ENCODE measurements around the gene ZNF439.
"Not testable (repeated sequence)": the region's sequence is repeated elsewhere in the genome, so short reads cannot be mapped to it uniquely, and the experiment has no call there.

ZNF439 gene

GRCh38 chr19:11848200-11848593 lies 329 bp upstream of the ZNF439 start:
- Histone ChIP-seq H3K4me3 (ENCODE audit: insufficient read length, low read depth) (peak overlapping the region; percentile 8), H3K9me3 (ENCODE audit: insufficient read depth, low read length) (no peaks in the 10 kb centered on the region), H3K4me1 (ENCODE audit: insufficient read depth, insufficient read length) (peaks cover 9% of the 10 kb centered on the region), H3K9ac (ENCODE audit: insufficient read length, low read depth) (no peak overlapping the region), H3K36me3 (ENCODE audit: insufficient read depth, insufficient read length, low read length) (peaks cover 2% of the 10 kb centered on the region), H3K27me3 (ENCODE audit: insufficient read depth, insufficient read length) (no peaks in the 10 kb centered on the region)
- TF ChIP-seq YY1 (IDR thresholded peaks at IDR 0.05; ENCODE audit: insufficient read depth, insufficient read length): no peak
- TF ChIP-seq ZNF274 (IDR thresholded peaks at IDR 0.05; ENCODE audit: low read depth, low read length): no peak
- no peak for TF ChIP-seq SUZ12 (IDR thresholded peaks at IDR 0.05; ENCODE audit: extremely low read depth, insufficient read depth, insufficient read length)
- no peak for DNase-seq (ENCODE audit: low read depth, low spot score)

DNA sequence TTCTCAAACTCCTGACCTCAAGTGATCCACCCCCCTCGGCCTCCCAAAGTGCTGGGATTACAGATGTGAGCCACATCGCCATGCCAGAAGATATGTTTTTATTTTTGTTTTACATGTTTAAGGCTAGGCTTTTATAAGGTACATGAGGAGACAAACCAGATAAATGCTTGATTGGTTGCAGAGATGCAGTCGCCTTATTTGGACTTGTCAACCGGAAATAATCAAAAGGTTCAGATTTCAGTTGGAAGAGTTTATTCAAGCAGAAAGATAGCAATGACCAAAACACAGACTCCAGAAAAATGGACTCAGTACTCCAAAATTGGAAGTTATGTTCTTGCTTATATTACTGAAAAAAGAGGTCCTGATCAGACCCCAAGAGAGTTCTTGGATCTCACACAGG lies 1.8 kb downstream of the ZNF439 start:
- not testable (repeated sequence) for DNase-seq (ENCODE audit: low read depth, low spot score); H3K27me3 ChIP-seq (ENCODE audit: insufficient read depth, insufficient read length); H3K4me1 ChIP-seq (ENCODE audit: insufficient read depth, insufficient read length); H3K36me3 ChIP-seq (ENCODE audit: insufficient read depth, insufficient read length, low read length); H3K9ac ChIP-seq (ENCODE audit: insufficient read length, low read depth); H3K9me3 ChIP-seq (ENCODE audit: insufficient read depth, low read length); H3K4me3 ChIP-seq (ENCODE audit: insufficient read length, low read depth)

DNA sequence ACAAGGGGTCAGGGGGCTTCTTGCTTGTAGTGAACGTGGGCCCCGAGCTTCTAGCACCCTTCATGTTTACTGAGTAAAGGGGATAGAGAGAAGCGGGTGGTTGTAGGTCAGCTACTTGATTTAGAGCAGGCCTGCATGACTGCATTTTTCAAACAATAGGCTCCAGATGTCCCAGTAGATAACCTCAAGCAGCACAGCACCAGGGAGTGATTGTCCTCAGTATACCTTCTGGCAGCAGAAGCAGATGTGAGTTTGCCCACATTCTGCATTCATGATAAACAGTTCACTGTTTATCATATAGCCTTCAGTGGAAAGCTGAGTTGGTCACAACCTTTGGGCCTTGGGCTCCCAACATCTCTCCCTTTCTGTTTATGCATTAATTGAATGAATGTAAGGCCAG lies 4.8 kb downstream of the ZNF439 start:
- TF ChIP-seq ZNF274 (IDR thresholded peaks at IDR 0.05; ENCODE audit: low read depth, low read length) (no peak), YY1 (IDR thresholded peaks at IDR 0.05; ENCODE audit: insufficient read depth, insufficient read length) (no peak), SUZ12 (IDR thresholded peaks at IDR 0.05; ENCODE audit: extremely low read depth, insufficient read depth, insufficient read length) (no peak)
- no peak for DNase-seq (ENCODE audit: low read depth, low spot score)
- Histone ChIP-seq H3K27me3 (ENCODE audit: insufficient read depth, insufficient read length) (no peaks in the 10 kb centered on the region), H3K4me1 (ENCODE audit: insufficient read depth, insufficient read length) (no peaks in the 10 kb centered on the region), H3K9ac (ENCODE audit: insufficient read length, low read depth) (no peak overlapping the region), H3K36me3 (ENCODE audit: insufficient read depth, insufficient read length, low read length) (peaks cover 13% of the 10 kb centered on the region), H3K4me3 (ENCODE audit: insufficient read length, low read depth) (no peak overlapping the region), H3K9me3 (ENCODE audit: insufficient read depth, low read length) (no peaks in the 10 kb centered on the region)

DNA sequence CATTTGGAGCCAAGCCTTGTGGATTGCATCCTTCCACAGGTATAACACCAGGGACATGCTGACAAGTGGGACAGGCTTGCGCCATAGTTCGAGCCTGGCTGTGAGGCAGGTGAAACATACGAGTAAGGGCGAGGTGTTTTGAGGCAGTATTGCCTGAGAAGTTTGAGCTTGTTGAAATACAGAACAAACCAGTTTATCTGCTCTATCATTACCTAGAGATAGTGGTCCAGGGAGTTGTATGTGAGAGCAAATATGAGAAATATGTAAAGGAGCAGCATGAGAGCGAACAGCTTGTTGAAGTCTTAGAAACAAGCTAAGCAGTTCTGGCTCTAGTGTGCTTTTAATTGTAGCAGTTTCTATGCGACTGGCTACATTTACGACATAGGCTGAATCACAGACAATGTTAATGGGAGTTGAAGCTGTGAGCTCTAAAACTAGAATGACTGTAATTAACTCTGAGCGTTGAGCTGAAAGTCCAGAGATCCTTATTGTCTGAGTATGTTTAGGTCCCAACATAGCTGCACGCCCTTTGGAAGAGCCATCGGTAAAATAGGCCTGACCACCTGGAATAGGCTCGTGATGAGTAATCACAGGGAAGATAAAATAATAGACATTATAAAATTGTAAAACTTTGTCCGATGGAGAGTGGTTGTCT lies 8.2 kb downstream of the ZNF439 start:
- peaks cover 3% of the 10 kb centered on the region; the same call in 1 of the 2 replicates for H3K9me3 ChIP-seq (ENCODE audit: insufficient read depth, low read length)
- H3K27me3 ChIP-seq (ENCODE audit: insufficient read depth, insufficient read length): no peaks in the 10 kb centered on the region
- TF ChIP-seq YY1 (IDR thresholded peaks at IDR 0.05; ENCODE audit: insufficient read depth, insufficient read length) (no peak), ZNF274 (IDR thresholded peaks at IDR 0.05; ENCODE audit: low read depth, low read length) (no peak), SUZ12 (IDR thresholded peaks at IDR 0.05; ENCODE audit: extremely low read depth, insufficient read depth, insufficient read length) (no peak)

DNA sequence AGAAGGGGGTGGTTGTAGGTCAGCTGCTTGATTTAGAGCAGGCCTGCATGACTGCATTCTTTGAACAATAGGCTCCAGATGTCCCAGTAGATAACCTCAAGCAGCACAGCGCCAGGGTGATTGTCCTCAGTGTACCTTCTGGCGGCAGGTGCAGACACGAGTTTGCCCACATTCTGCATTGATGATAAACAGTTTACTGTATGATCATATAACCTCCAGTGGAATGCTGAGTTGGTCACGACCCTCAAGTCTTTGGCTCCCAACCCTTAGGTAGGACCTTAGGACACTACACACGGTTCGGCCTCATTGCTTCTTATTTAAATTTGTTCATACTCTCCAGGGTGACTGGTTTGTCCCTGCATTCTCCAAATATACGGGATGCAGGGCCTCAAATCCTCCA lies 12.2 kb downstream of the ZNF439 start:
- H3K4me1 ChIP-seq (ENCODE audit: insufficient read depth, insufficient read length): no peaks in the 10 kb centered on the region
- peaks cover 18% of the 10 kb centered on the region; the same call in 1 of the 2 replicates for H3K9me3 ChIP-seq (ENCODE audit: insufficient read depth, low read length)

More for the DNA sequence above, 8.2 kb downstream of the ZNF439 start:
- DNase-seq (ENCODE audit: low read depth, low spot score): no peak
- Histone ChIP-seq H3K9ac (ENCODE audit: insufficient read length, low read depth) (no peak overlapping the region), H3K4me3 (ENCODE audit: insufficient read length, low read depth) (no peak overlapping the region), H3K36me3 (ENCODE audit: insufficient read depth, insufficient read length, low read length) (peaks cover 15% of the 10 kb centered on the region), H3K4me1 (ENCODE audit: insufficient read depth, insufficient read length) (no peaks in the 10 kb centered on the region)

DNA sequence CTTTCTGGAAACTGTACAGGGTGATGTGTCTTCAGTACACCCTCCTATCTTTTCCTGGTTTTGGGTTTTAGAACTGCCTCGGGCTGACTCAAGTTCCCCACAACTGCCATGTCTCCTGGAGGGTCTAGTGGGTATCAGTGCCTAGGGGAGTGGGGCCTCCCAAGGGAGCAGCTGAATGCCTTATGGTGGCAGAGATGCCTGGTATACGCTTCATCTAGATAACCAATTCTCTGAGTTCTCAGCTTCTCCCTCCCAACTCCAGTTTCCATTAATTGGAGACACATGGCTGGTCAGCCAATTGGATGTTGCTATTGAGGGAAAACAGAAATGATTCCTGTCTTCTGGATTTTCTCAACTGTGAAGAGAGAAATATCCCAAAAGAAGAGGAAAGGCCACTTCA lies 12.8 kb downstream of the ZNF439 start:
- Histone ChIP-seq H3K4me1 (ENCODE audit: insufficient read depth, insufficient read length) (no peaks in the 10 kb centered on the region), H3K36me3 (ENCODE audit: insufficient read depth, insufficient read length, low read length) (peaks cover 7% of the 10 kb centered on the region), H3K9me3 (ENCODE audit: insufficient read depth, low read length) (peaks cover 24% of the 10 kb centered on the region; the same call in 1 of the 2 replicates), H3K9ac (ENCODE audit: insufficient read length, low read depth) (no peak overlapping the region), H3K4me3 (ENCODE audit: insufficient read length, low read depth) (no peak overlapping the region), H3K27me3 (ENCODE audit: insufficient read depth, insufficient read length) (no peaks in the 10 kb centered on the region)
- TF ChIP-seq SUZ12 (IDR thresholded peaks at IDR 0.05; ENCODE audit: extremely low read depth, insufficient read depth, insufficient read length) (no peak), ZNF274 (IDR thresholded peaks at IDR 0.05; ENCODE audit: low read depth, low read length) (no peak), YY1 (IDR thresholded peaks at IDR 0.05; ENCODE audit: insufficient read depth, insufficient read length) (no peak)
- no peak for DNase-seq (ENCODE audit: low read depth, low spot score)

More for the DNA sequence above, 12.2 kb downstream of the ZNF439 start:
- H3K4me3 ChIP-seq (ENCODE audit: insufficient read length, low read depth): no peak overlapping the region
- H3K36me3 ChIP-seq (ENCODE audit: insufficient read depth, insufficient read length, low read length): peaks cover 2% of the 10 kb centered on the region
- TF ChIP-seq SUZ12 (IDR thresholded peaks at IDR 0.05; ENCODE audit: extremely low read depth, insufficient read depth, insufficient read length) (no peak), ZNF274 (IDR thresholded peaks at IDR 0.05; ENCODE audit: low read depth, low read length) (no peak), YY1 (IDR thresholded peaks at IDR 0.05; ENCODE audit: insufficient read depth, insufficient read length) (no peak)
- H3K9ac ChIP-seq (ENCODE audit: insufficient read length, low read depth): no peak overlapping the region
- no peak for DNase-seq (ENCODE audit: low read depth, low spot score)
- H3K27me3 ChIP-seq (ENCODE audit: insufficient read depth, insufficient read length): no peaks in the 10 kb centered on the region

DNA sequence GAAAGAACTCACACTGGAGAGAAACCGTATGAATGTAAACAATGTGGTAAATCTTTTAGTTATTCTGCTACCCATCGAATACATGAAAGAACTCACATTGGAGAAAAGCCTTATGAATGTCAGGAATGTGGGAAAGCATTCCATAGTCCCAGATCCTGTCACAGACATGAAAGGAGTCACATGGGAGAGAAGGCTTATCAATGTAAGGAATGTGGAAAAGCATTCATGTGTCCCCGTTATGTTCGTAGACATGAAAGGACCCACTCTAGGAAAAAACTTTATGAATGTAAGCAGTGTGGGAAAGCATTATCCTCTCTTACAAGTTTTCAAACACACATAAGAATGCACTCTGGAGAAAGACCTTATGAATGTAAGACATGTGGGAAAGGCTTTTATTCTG lies 19.2 kb downstream of the ZNF439 start:
- H3K4me1 ChIP-seq (ENCODE audit: insufficient read depth, insufficient read length); H3K4me3 ChIP-seq (ENCODE audit: insufficient read length, low read depth); H3K27me3 ChIP-seq (ENCODE audit: insufficient read depth, insufficient read length); DNase-seq (ENCODE audit: low read depth, low spot score); H3K9ac ChIP-seq (ENCODE audit: insufficient read length, low read depth): not testable (repeated sequence)
- H3K9me3 ChIP-seq (ENCODE audit: insufficient read depth, low read length): peaks cover 68% of the 10 kb centered on the region
- H3K36me3 ChIP-seq (ENCODE audit: insufficient read depth, insufficient read length, low read length): peaks cover 45% of the 10 kb centered on the region

DNA sequence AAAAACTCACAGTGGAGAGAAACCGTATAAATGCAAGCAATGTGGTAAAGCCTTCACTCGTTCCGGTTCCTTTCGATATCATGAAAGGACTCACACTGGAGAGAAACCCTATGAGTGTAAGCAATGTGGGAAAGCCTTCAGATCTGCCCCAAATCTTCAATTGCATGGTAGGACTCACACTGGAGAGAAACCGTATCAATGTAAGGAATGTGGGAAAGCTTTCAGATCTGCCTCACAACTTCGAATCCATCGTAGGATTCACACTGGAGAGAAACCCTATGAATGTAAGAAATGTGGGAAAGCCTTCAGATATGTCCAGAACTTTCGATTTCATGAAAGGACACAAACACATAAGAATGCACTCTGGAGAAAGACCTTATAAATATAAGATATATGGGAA lies 19.7 kb downstream of the ZNF439 start:
- Histone ChIP-seq H3K9me3 (ENCODE audit: insufficient read depth, low read length) (peaks cover 68% of the 10 kb centered on the region), H3K36me3 (ENCODE audit: insufficient read depth, insufficient read length, low read length) (peaks cover 45% of the 10 kb centered on the region), H3K4me3 (ENCODE audit: insufficient read length, low read depth) (no peak overlapping the region), H3K4me1 (ENCODE audit: insufficient read depth, insufficient read length) (no peaks in the 10 kb centered on the region), H3K27me3 (ENCODE audit: insufficient read depth, insufficient read length) (no peaks in the 10 kb centered on the region), H3K9ac (ENCODE audit: insufficient read length, low read depth) (no peak overlapping the region)
- no peak for TF ChIP-seq SUZ12 (IDR thresholded peaks at IDR 0.05; ENCODE audit: extremely low read depth, insufficient read depth, insufficient read length)
- no peak for TF ChIP-seq ZNF274 (IDR thresholded peaks at IDR 0.05; ENCODE audit: low read depth, low read length)
- no peak for TF ChIP-seq YY1 (IDR thresholded peaks at IDR 0.05; ENCODE audit: insufficient read depth, insufficient read length)
- DNase-seq (ENCODE audit: low read depth, low spot score): no peak

Data from NT2/D1 (cell line).